EL (cell line): ENCODE results near the gene CMKLR1.
A peak's percentile ranks its signal among the peaks of the same experiment; 100 is the strongest.

Experiments
- DNase-seq: peaks from one replicate; pipeline ENCODE4 v3.0.0-alpha.2; 2016

The CMKLR1 gene

GRCh38 chr12:108335349-108336119, 3.6 kb downstream of the CMKLR1 start:
- DNase-seq = no peak

DNA sequence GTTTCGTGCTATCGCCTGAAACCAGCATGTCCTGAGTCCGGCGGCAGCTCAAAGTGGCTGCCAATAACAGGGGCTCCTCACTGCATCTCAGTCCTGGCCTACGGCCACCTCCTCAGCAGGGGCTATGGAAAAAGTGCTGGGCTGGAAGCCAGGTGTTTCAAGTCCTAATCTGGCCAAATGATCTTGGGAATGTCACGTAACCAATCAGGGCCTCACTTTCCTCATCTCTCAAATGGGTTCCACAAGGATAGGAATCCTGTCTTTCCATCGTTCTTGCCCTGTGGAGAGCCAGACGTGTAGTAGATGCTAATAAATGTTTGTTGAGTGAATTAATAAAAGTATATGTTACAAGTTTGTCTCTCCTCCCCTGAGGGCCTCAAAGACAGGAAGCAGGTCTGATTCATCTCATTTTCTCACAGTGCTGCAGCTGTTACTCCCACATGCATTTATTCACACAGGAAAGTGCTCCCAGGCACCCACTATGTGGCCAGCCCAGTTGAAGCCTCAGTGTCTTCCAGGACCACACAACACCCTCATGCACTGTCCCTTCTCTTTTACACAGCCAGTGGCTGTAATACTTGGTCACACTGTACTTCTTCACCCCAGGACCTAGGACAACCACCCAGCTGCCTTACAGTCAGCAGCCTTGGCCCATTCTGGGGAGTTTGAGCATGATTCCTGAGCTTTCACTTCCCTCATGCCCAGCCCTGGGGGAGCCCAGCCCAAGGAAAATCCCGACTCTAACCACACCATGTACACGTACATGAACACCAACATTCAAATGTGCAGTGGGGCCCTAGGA, 5.0 kb downstream of the CMKLR1 start:
- peak; percentile 47 for DNase-seq

DNA sequence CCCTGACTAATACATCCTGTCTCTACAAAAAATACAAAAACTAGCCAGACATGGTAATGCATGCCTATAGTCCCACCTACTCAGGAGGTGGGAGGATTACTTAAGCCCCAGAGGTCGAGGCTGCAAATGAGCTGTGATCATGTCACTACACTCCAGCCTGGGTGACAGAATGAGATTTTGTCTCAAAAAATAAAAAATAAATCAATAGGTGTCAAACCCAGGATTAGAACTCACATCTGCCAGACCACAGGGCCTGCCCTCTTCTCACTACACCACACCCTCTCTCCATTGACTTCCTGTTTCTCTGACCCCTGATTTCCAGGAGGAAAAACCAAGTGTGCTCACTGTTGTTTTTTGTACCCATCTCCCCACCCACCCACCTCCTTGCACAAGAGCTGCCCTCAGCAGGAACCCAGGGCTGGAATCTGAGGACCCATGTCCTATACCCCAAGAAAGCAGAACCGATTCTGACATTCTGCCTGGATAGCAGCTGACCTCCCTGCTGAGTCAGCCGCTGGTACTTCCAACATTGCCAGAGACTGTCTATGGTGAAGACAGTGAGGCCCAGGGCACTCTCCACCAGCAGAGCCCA, 6.2 kb downstream of the CMKLR1 start:
- peak; percentile 16 for DNase-seq

DNA sequence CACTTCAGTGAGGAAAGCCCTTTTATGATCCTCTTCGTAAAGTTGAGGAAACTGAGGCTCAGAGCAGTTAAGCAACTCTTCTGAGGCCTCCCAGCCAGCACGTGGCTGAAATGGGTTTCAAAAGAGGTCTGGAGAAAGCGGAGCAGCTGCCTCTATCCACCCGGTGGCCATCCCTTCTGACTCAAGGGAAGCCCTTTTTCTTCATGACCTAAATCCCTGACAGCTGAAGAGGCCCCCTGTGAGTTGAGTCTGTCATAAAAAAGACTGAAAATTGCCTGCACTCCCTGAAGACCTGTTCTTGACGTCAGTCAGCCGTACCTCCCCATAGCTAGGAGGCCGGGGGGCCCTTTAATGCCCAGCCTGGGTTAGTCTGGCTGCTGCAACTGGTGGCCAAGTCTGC, 10.7 kb downstream of the CMKLR1 start:
- no peak for DNase-seq

GRCh38 chr12:108327621-108328344, 11.3 kb downstream of the CMKLR1 start:
- no peak for DNase-seq

DNA sequence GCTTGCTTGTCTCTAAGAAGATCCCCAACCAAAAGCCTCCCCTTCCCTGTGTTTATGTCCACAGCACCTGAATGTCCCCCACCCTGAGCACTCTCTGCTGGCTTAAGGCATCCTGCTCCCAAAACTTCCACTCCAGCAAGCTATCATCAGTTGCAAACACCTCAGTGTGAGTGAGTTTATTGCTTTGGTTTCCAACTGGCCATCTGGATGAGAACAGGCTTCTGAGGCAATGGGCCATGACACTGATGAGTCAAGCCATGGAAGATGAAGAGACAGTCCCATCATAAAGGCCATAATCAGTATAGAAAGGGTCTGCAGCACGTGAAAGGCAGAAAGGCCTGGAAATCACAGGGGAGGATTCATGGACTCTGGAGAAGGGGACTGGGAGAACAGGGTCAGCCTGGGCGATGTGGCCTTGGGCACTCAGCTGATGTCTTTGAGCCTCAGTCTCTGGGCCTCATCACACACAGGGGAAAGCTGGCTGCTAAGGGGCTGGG, 12.8 kb downstream of the CMKLR1 start:
- DNase-seq = no peak

- no peak for DNase-seq
Measured at GRCh38 chr12:108325549-108325948, 13.6 kb downstream of the CMKLR1 start.

DNA sequence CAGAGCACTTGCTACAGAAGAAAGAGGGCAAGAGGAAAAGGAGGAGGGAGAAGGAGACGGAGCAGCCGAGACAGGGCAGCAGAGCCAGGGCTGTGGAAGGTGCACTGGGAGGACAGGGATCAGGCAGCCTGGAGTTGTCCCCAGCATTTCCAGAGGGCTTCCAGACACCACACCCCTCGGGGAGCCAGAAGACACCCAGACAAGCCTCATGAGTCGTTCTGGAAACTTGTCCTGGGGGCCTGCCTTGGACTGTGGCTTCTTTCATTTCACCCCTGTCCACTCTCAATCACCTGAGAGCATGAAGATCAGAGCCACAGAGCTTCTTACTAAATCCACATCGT, 14.1 kb downstream of the CMKLR1 start:
- no peak for DNase-seq

DNA sequence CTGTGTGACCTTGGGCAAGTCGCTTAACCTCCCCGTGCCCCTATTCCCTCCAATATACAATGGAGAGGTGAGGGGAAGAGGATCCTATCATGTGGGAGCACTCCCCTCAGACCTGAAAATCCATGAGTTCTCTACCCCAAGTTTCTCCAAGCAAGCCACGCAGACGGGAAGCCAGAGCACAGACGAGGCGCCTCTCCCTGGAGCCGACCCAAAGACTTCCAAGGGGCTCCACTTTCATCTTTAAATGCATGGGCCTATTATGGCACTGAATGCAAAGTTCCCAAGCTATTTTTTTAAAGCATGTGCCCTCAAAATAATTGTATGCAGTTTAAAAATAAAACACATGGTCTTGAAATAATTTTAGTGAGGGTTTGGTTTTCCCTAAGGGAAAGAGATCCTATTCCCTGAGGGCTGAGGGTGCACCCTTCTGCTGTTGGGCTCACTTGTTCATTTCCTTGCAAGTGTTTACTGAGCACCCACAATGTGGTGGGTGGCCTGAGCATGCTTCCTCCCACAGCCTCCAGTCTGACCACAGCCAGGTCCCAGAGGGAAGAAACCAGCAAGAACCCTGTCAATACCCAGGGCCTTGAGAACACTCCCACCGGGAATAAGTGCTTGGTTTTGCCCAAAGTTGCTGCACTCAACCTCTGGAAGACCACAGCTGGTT, 14.6 kb downstream of the CMKLR1 start:
- no peak for DNase-seq

DNA sequence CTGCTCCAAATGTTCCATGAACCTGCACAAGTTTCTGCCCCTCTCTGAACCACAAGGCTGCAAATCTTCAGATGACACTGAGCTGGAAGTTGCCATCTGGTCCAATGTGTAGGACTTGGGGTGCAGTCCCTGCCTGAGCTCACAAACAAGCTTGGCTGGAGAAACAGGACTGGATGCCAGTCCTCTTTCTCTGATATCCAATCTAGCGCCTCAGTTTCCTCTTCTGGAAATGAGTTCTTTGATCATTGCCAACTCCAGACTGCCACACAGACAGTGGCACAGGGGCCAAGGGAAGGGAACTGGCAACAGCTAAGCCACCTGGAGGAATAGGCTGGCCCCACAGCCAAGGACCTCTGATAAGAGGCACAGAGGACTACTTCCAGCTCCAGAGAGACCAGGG, 15.5 kb downstream of the CMKLR1 start:
- no peak for DNase-seq

GRCh38 chr12:108322998-108323397, 16.1 kb downstream of the CMKLR1 start:
- no peak for DNase-seq

GRCh38 chr12:108321688-108322087, 17.4 kb downstream of the CMKLR1 start:
- DNase-seq = no peak

DNA sequence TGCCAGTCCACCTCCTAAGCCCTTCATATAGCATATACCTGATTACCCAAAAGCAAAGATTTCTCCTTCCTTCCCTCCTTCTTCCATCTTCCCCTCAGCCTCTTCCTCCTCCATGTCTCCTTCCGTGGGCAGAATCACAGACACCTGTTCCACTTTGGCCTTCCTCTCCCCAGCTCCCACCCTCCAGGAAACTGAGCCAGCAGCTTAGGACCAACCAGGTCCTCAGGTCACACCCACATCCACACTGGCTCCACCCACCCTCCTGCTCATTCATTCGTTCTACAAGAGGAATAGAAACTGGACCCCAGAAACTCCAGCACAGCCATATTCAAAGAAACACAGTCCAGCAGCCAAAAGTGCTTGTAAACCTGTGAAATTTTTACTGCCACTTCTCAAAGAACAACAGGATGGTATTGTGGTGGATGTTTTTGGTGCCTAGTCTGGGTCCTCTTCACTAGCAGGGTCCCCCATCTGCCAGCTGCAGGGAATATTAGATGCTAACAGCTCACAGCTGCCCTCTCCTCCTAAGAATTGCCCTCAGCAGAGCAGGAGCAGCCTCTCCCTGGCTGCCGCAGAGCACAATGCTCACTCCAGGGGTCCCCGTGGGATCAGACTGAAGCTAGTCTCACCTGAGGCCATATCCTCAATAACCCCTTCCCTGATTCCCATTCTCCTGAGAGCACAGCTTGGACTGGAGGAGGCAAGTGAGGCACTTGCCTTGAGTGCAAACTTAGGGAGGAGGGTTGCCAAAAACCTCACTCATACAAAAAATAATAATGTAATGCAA, 18.4 kb downstream of the CMKLR1 start:
- DNase-seq = no peak

DNA sequence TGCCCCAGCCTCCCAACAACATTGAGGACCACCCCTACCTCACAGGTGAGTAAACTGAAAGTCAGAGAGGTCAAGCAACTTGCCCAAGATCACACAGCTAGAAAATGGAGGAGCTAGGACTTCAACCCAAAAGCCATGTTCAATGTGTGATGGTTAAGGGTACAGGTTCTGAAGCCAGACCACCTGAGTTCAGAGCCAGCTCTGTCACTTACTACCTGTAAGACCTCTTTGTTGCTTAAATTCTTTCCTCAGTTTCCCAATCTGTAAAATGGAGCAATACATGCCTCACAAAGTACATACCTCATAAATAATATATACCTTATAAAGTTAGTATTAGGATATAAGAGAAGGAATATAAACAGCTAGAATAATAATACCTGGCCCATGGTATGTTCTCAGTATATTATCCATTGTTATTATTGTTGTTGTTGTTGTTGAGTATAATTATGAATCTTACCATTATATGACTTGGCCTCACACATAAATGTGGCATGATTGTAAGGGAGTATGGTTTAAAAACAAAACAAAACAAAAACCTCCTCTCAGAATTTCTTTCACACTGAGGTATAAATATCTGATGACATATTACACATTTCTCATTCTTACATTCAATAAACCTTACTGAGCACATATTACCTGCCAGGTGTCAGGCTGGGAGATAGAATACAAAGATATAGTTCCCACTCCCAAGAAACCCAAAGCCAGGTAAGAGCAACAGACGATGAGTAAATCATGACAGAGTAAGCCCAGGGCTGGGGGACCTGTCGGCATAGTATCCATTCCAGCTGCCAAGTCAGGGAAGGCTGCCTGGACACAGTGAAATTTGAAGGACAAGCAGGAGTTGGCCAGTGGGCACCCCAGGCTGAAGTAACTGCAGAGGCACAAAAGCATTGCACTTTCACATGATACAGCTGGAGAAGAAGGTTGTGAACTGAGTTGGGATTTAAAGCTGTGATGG, 19.6 kb downstream of the CMKLR1 start:
- no peak for DNase-seq

- DNase-seq = no peak
Measured at GRCh38 chr12:108318472-108319275, 20.4 kb downstream of the CMKLR1 start.

GRCh38 chr12:108317308-108318234, 21.5 kb downstream of the CMKLR1 start:
- no peak for DNase-seq

GRCh38 chr12:108316176-108317086, 22.7 kb downstream of the CMKLR1 start:
- DNase-seq = no peak
